ENCODE data around the gene RXRB.

Gene RXRB

GRCh38 chr6:33195304-33196165 is 4.9 kb downstream of the RXRB start:
- FAIRE-seq = no peak

DNA sequence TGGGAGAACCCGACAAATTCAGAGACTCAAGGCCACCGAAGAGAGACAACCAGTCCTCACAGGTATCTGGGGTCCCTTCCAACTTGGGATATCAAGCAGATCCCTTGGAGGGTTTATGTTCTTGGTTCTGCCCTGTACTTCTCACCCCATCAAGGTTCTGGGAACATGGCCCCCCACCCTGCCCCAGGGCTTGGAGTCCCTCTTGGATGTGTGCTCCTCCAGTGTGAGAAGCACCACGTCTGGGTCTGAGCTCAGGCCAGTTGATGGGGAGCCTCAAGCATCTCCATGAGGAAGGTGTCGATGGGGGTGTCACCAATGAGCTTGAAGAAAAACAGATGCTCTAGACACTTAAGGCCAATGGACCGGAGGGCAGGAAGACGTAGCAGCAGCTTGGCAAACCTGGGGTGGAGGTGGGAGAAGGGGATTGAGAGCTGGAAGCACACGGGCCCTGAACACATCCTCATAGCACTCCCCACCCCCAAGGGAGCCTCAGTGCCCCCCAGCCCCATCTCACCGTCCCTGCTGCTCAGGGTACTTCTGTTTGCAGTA is 6.0 kb downstream of the RXRB start:
- FAIRE-seq = no peak

DNA sequence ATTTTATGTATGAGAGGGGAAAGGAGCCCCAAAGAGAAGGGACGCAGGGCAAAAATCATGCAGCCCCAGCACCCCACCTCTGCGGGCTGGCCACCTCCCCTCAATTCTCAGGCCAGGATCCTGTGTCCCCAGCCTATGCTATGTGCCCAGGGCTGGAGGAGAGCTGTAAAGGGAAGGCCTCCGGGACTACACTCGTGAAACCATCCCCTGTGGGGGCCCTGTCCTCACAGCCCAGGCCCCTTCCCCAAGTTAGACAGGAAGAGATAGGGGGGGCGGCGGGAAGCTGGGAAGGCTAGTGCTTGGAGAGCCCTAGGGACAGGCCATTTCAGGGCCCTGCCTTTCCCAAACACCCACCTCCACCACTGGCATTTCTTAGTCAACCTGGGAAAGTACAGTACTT is 6.8 kb downstream of the RXRB start:
- no peak for FAIRE-seq

DNA sequence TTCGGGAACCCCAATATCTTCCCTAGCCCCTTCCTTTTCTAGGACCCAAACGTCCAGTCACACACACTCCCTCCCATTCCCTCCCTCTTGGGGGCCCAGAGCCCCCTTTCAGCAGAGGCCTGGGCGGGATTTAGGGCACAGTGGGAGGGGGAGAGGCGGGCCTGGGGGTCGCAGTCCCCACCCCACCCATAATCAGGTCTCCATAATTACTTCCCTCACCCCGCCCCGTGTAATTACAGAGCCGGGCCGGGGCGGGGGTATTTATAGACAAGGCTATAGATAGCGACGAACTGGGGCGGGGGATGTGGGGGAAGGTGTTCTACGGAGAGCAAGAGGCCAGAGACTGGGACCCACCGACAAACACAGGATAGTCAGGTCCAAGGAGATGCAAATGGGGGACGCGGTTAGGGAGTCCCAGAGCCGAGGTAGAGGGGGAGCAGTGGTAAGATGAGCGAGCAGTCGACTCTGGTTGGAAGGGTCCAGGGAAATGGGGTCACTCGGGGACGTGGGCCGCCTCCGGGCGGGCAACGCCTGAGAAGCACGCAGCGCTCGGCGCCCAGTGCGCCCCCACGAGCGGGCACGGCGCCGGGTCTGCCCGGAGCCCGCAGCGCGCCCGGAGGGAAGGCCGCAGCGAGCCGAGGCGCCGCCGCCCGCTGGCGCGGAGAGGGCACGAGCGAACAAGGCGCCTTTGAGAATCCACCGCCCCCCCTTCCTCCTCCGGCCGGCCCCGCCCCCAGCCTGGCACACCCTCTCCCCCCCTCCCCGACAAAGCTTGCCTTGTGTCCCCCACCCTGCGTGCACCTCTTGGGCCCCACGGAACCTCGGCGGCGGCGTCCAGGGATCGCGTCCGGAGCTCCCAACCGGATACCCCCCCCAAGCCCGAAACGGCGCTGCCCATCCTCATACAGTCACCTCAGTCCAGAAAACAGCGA is 7.5 kb downstream of the RXRB start:
- FAIRE-seq = no peak

GRCh38 chr6:33192105-33192646 is 8.3 kb downstream of the RXRB start, which contains the start of gene COL11A2:
Gene COL11A2, minus strand, starts transcription at chr6:33192467. Its CDS starts 227 bp downstream, at chr6:33192240.
- no peak for FAIRE-seq

- no peak for FAIRE-seq
These were observed 8.9 kb downstream of the RXRB start for GRCh38 chr6:33191383-33192104.

DNA sequence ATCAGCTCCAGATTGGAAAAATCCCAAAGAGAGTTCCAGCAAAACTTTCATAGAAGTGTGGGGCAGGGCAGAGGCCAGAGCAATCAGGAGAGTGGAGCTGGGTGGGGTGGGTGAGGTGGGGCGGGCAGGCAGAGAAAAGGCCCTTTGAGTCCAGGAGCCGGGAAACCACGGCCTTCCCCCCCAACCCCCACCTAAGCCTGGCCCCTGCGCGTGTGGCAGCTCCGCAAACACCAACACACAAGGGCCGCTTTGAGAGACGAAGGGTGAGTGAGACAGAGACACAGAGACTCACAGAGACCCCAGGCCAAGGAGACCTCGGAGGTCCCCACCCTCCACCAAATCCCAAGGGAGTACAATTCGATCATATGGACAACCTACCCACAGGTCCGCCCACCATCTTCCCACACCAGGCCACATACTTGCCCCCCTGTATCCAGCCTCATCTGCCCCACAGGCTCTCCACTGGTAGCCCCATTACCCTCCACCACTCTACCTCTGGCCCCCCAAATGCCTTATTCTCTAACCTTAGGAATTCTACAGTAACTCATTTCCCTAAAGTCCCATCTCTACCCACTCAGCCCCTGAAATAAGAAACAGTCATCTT is 9.9 kb downstream of the RXRB start:
- FAIRE-seq = no peak

DNA sequence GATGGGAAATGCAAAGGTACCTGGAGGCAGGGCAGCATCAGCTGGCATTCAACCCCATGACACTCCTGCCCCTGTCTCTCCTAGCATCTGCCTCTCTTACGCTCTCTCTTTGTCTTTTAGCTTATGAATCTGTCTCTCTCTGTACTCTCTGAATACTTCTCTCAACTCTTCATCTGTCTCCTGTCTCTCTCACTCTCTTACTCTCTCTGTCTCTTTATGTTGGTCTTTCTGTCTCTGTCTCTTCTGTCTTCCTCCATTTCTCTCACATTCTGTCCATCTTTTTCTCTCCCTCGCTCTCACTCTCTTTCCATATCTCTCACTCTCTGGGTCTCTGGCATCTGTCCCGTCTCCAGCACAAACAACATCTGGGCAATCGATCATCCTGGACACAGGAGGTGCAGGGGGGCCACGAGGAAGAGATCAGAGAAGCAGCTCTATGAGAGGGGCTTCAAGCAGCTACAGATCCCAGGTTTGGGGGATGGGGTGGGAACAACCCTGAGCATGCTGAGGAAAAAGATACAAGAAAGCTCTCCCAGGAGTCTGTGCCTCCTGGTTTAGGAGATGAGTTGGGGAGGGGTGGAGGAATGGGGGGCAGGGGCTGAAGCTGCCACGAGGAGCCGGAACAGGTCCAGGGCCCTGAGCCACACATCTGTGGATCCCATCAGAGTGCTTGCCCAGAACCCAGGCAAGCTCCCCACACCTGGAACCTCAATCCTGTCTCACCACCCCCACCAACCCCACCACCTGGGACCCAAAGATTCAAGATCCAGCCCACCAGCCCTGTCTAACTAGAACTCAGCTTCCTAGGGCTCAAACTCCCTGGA is 10.6 kb downstream of the RXRB start:
- no peak for FAIRE-seq

- FAIRE-seq = no peak
These were observed 11.3 kb downstream of the RXRB start for GRCh38 chr6:33189164-33189563.

GRCh38 chr6:33187809-33188208 is 12.7 kb downstream of the RXRB start:
- no peak for FAIRE-seq

- FAIRE-seq = no peak
These were observed 14.7 kb downstream of the RXRB start for GRCh38 chr6:33185654-33186187.

DNA sequence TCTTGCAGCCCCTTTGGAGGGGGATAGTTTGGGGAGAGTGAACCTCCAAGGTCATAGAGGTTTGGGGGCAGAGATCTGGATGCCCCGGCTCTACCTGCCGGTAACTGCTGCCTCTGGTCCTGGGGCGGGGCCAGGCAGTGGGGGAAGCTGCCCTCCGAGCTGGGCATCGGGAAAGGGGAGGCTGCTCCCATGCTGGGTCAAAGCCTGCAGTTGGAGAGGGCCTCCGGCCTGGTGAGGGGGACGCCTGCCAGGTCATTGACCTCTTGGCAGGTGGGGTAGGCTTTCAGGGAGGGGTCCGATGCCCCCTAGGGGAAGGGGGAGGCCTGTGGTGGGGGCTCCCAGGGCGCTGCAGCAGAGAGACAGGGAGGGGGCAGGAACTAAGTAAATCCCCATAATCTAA is 15.3 kb downstream of the RXRB start:
- no peak for FAIRE-seq

DNA sequence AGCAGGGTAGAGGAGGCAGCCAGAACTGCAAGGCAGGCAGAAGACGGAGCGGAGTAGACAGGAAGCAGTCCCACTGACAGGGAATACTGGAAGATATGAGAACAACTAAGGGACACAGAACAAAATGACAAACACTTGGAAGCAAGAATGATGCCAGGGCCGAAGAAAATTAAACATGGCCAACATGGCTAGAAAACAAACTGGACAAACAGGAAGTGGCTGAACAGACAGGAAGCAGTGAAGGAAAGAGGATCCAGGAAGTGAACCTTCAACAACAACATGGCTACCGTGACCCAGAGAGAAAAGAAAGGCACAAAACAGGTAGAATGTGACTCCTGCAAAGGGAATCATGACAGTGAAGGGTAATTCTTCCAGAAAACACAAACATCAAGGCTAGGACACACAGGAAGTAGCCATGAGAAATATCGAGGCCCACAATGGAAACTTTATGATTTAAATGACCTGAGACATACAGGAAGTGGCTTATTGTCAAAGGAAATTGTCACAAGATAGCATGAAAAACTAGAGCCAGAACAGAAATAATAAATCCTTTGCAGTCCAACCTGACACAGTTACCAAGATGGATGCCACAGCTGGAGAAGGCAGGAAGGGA is 17.3 kb downstream of the RXRB start:
- FAIRE-seq = no peak

- FAIRE-seq = no peak
These were observed 19.3 kb downstream of the RXRB start for GRCh38 chr6:33181141-33181540.

- no peak for FAIRE-seq
These were observed 21.6 kb downstream of the RXRB start for GRCh38 chr6:33178755-33179475.

GRCh38 chr6:33177552-33178446 is 22.7 kb downstream of the RXRB start:
- no peak for FAIRE-seq

DNA sequence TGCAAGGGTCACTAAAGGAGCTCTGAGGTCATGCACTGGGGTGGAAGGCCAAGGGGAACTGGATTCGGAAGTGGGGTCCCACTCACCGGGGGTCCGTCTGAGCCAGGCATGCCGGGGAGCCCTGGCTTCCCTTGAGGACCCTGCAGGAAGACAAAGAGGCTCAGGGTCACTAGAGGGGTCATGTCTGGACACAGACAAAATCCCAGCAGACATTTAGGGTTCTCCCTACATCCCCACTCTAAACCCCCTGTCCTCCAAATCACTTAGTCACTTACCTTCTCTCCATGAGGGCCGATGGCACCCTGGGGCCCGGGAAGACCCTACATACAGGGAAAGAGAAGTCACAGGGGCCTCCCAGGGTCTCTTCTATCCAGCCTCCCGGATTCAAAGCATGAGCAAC is 23.6 kb downstream of the RXRB start:
- FAIRE-seq = no peak

- FAIRE-seq = no peak
These were observed 24.9 kb downstream of the RXRB start for GRCh38 chr6:33175436-33176069.

Data from islet of Langerhans (tissue), 1 donor.